HT-29 (cell line): ENCODE measurements around the gene STXBP2. TPM values are rescaled to one million over a fixed set of nuclear protein-coding genes. Genes with fewer than 3 reads are reported as not detected.

ENCODE experiments used
- DNase-seq: peaks from one replicate; pipeline ENCODE4 v3.0.0-alpha.2; 2015; ENCODE audit warnings: low spot score
- total RNA-seq: library from RNA; depleted of rRNA; stranded (reverse); fragments of >200 nt; shearing (Covaris generic); gene quantifications from 2 replicates; pipeline ENCODE4 v1.2.3, GENCODE V29; 2014

Gene STXBP2
- total RNA-seq, 1 experiment from 2014 or later = 73.3 TPM

- no peak for DNase-seq
Measured at GRCh38 chr19:7612282-7613274, 24.3 kb upstream of the STXBP2 start.

- no peak for DNase-seq
Measured at GRCh38 chr19:7614859-7615741, 21.8 kb upstream of the STXBP2 start.

GRCh38 chr19:7617172-7617571, 19.7 kb upstream of the STXBP2 start:
- no peak for DNase-seq

- no peak for DNase-seq
Measured at GRCh38 chr19:7617735-7618134, 19.2 kb upstream of the STXBP2 start.

GRCh38 chr19:7618348-7618747, 18.6 kb upstream of the STXBP2 start:
- DNase-seq = peak; percentile 63

GRCh38 chr19:7618771-7619510, 18.0 kb upstream of the STXBP2 start:
- peak; percentile 80 for DNase-seq

GRCh38 chr19:7619671-7620441, 17.1 kb upstream of the STXBP2 start:
- DNase-seq = peak; percentile 41

- DNase-seq = no peak
Measured at GRCh38 chr19:7620442-7621412, 16.2 kb upstream of the STXBP2 start.

- DNase-seq = no peak
Measured at GRCh38 chr19:7622933-7623685, 13.8 kb upstream of the STXBP2 start.

- DNase-seq = no peak
Measured at GRCh38 chr19:7623725-7624603, 12.9 kb upstream of the STXBP2 start.

- no peak for DNase-seq
Measured at GRCh38 chr19:7624810-7625209, 12.1 kb upstream of the STXBP2 start.

- DNase-seq = no peak
Measured at GRCh38 chr19:7625763-7626372, 11.0 kb upstream of the STXBP2 start.

- no peak for DNase-seq
Measured at GRCh38 chr19:7627166-7627565, 9.7 kb upstream of the STXBP2 start.

- DNase-seq = no peak
Measured at GRCh38 chr19:7628589-7629311, 8.2 kb upstream of the STXBP2 start.

GRCh38 chr19:7629347-7630054, 7.4 kb upstream of the STXBP2 start, which contains the start of the genes PET100 and XAB2:
TSS of gene PET100 (plus strand) at chr19:7629793. CDS start at chr19:7629834, 41 bp downstream.
TSS of gene XAB2 (minus strand) at chr19:7629545. CDS start at chr19:7629527, 18 bp downstream.
- DNase-seq = peak; percentile 94

- DNase-seq = no peak
Measured at GRCh38 chr19:7631577-7631976, 5.3 kb upstream of the STXBP2 start.
